ENCODE measurements around the gene MAP4K5. TPM values are rescaled to one million over a fixed set of nuclear protein-coding genes. Genes with fewer than 3 reads are reported as not detected.

Gene MAP4K5
- total and polyA plus RNA-seq, 9 donors: 32.4 to 202 (median 63.8) TPM

GRCh38 chr14:50423529-50423928, 108.8 kb downstream of the MAP4K5 start:
- no peak overlapping the region for H3K4me3 ChIP-seq
- H3K4me1 ChIP-seq (ENCODE audit: insufficient read depth): peaks cover 2% of the 10 kb centered on the region
- intact Hi-C loops (cut with DNase I): no loop called here
- no peaks in the 10 kb centered on the region for H3K27me3 ChIP-seq
- H3K27ac ChIP-seq: no peak overlapping the region
- TF ChIP-seq CTCF (IDR thresholded peaks at IDR 0.05) (no peak), EP300 (IDR thresholded peaks at IDR 0.05) (no peak), POLR2A (IDR thresholded peaks at IDR 0.05) (no peak)
- DNase-seq: no peak
- H3K36me3 ChIP-seq: no peaks in the 10 kb centered on the region
- 97 to 99% (median 99%) methylated on average over 3 of the region's 3 CpGs for WGBS, 3 donors
- H3K9me3 ChIP-seq: no peaks in the 10 kb centered on the region

GRCh38 chr14:50421499-50421898, 110.9 kb downstream of the MAP4K5 start:
- 93 to 96% (median 94%) methylated on average over 7 of the region's 7 CpGs for WGBS, 3 donors

GRCh38 chr14:50417853-50418252, 114.5 kb downstream of the MAP4K5 start:
- intact Hi-C loops (cut with DNase I): no loop called here

More at GRCh38 chr14:50421499-50421898, 110.9 kb downstream of the MAP4K5 start:
- no peak for TF ChIP-seq EP300 (IDR thresholded peaks at IDR 0.05)
- DNase-seq: no peak
- Histone ChIP-seq H3K36me3 (no peaks in the 10 kb centered on the region), H3K4me1 (ENCODE audit: insufficient read depth) (peaks cover 5% of the 10 kb centered on the region), H3K9me3 (no peaks in the 10 kb centered on the region), H3K27ac (no peak overlapping the region), H3K4me3 (no peak overlapping the region), H3K27me3 (no peaks in the 10 kb centered on the region)
- intact Hi-C loops (cut with DNase I): no loop called here

GRCh38 chr14:50410921-50411320, 121.4 kb downstream of the MAP4K5 start:
- H3K27ac ChIP-seq: no peak overlapping the region

More at GRCh38 chr14:50417853-50418252, 114.5 kb downstream of the MAP4K5 start:
- Histone ChIP-seq H3K36me3 (no peaks in the 10 kb centered on the region), H3K9me3 (no peaks in the 10 kb centered on the region), H3K4me1 (ENCODE audit: insufficient read depth) (peaks cover 5% of the 10 kb centered on the region), H3K27me3 (no peaks in the 10 kb centered on the region), H3K27ac (no peak overlapping the region), H3K4me3 (no peak overlapping the region)
- no peak for TF ChIP-seq POLR2A (IDR thresholded peaks at IDR 0.05)
- no peak for TF ChIP-seq CTCF (IDR thresholded peaks at IDR 0.05)
- TF ChIP-seq EP300 (IDR thresholded peaks at IDR 0.05): no peak
- DNase-seq: no peak
- 77 to 89% (median 86%) methylated on average over 2 of the region's 2 CpGs for WGBS, 3 donors

More at GRCh38 chr14:50410921-50411320, 121.4 kb downstream of the MAP4K5 start:
- Histone ChIP-seq H3K9me3 (no peaks in the 10 kb centered on the region), H3K4me1 (ENCODE audit: insufficient read depth) (peaks cover 9% of the 10 kb centered on the region), H3K4me3 (no peak overlapping the region), H3K27me3 (no peaks in the 10 kb centered on the region), H3K36me3 (no peaks in the 10 kb centered on the region)
- DNase-seq: no peak
- intact Hi-C loops (cut with DNase I): no loop called here
- no peak for TF ChIP-seq CTCF (IDR thresholded peaks at IDR 0.05)
- TF ChIP-seq EP300 (IDR thresholded peaks at IDR 0.05): no peak
- no peak for TF ChIP-seq POLR2A (IDR thresholded peaks at IDR 0.05)
- WGBS, 3 donors: 29 to 67% (median 66%) methylated on average over 1 of the region's 1 CpG

All from ovary (tissue), 9 donors.